Testis (tissue), 3 donors: ENCODE measurements around the gene OXER1. TPM values are rescaled to one million over a fixed set of nuclear protein-coding genes. Genes with fewer than 3 reads are reported as not detected.

ENCODE experiments used
- DNase-seq: peaks from one replicate; pipeline ENCODE4 v3.0.0-alpha.2; 2019
- H3K27ac ChIP-seq, 2 donors: fragments of 200-600 bp; sonication (generic); one replicate each; pipeline ENCODE4 v1.5.1; 2019
- H3K27me3 ChIP-seq: fragments of 200-600 bp; sonication (generic); one replicate; pipeline ENCODE4 v1.5.1; 2019
- H3K36me3 ChIP-seq: fragments of 200-600 bp; sonication (generic); one replicate; pipeline ENCODE4 v1.5.1; 2017; ENCODE audit warnings: low read depth; ENCODE audit errors: missing control alignments
- H3K4me1 ChIP-seq: fragments of 200-600 bp; sonication (generic); one replicate; pipeline ENCODE4 v1.5.1; 2019
- H3K4me3 ChIP-seq, 2 donors: fragments of 200-600 bp; sonication (generic); one replicate each; pipeline ENCODE4 v1.5.1; 2017 to 2019
- H3K9me3 ChIP-seq: fragments of 200-600 bp; sonication (generic); one replicate; pipeline ENCODE4 v1.5.1; 2017
- CTCF ChIP-seq, 3 experiments: fragments of 450-650 bp in 2 of 3; fragments of 200-600 bp in 1 of 3; sonication (generic) in 1 of 3; IDR thresholded peaks; one replicate each; pipeline ENCODE4 v1.5.1; 2016 to 2019; ENCODE audit warnings: antibody characterized with exemption in 3 of 3, mild to moderate bottlenecking in 2 of 3, moderate library complexity in 1 of 3
- POLR2A ChIP-seq: fragments of 450-650 bp; IDR thresholded peaks from one replicate; pipeline ENCODE4 v1.6.1; 2017; ENCODE audit warnings: antibody characterized with exemption, mild to moderate bottlenecking, moderate library complexity
- WGBS, 2 donors: methylation state at CpG; one replicate each; pipeline ENCODE4 v1.1.5; 2018; 5-methylcytosine and 5-hydroxymethylcytosine counted together
- intact Hi-C: fragments of 100-400 bp; cut with DNase I; formaldehyde crosslinking; loops from one replicate; pipeline ENCODE4 v1.15.1; 2023; ENCODE audit warnings: low total_unique reads
- polyA plus RNA-seq: library from polyadenylated mRNA; stranded (reverse); fragments of 350-450 nt; fragmentation: Illumina TruSeq; extraction: RNeasy Lipid Tissue Mini Kit (QIAGEN cat#74804); gene quantifications from one replicate; pipeline ENCODE4 v1.2.3, GENCODE V29; 2014; ENCODE audit warnings: low read depth, low replicate concordance; ENCODE audit not compliant: insufficient read depth
- total RNA-seq, 2 donors: library from RNA; depleted of rRNA; stranded (reverse); fragments of >200 nt; gene quantifications; one replicate each; pipeline ENCODE4 v1.2.3, GENCODE V29; 2016

Gene OXER1
- total and polyA plus RNA-seq, 3 donors from 2014 or later = 1.3 to 2.0 (median 1.3) TPM

GRCh38 chr2:42758751-42759150, 5.2 kb downstream of the OXER1 start:
- no peaks in the 10 kb centered on the region for H3K9me3 ChIP-seq
- intact Hi-C loops = no loop called here
- no peaks in the 10 kb centered on the region for H3K36me3 ChIP-seq
- 95 to 98% methylated on average over 1 of the region's 1 CpG for WGBS, 2 donors
- H3K27me3 ChIP-seq = no peaks in the 10 kb centered on the region
- no peak for DNase-seq
- peaks cover 12% of the 10 kb centered on the region for H3K4me1 ChIP-seq
- H3K27ac ChIP-seq = no peak overlapping the region
- no peak overlapping the region for H3K4me3 ChIP-seq
- TF ChIP-seq CTCF (IDR thresholded peaks at IDR 0.05) (no peak), POLR2A (no peak)

GRCh38 chr2:42757981-42758740, 5.8 kb downstream of the OXER1 start:
- intact Hi-C loops = no loop called here
- TF ChIP-seq CTCF (IDR thresholded peaks at IDR 0.05) (no peak), POLR2A (no peak)

GRCh38 chr2:42756966-42757513, 6.9 kb downstream of the OXER1 start:
- WGBS, 2 donors = 81 to 93% methylated on average over 5 to 6 of the region's 6 CpGs
- Histone ChIP-seq H3K4me1 (peaks cover 19% of the 10 kb centered on the region), H3K27me3 (no peaks in the 10 kb centered on the region), H3K27ac (no peak overlapping the region), H3K36me3 (no peaks in the 10 kb centered on the region), H3K4me3 (no peak overlapping the region), H3K9me3 (no peaks in the 10 kb centered on the region)
- DNase-seq = no peak
- intact Hi-C loops = no loop called here
- TF ChIP-seq CTCF (IDR thresholded peaks at IDR 0.05) = no peak
- TF ChIP-seq POLR2A = no peak

More at GRCh38 chr2:42757981-42758740, 5.8 kb downstream of the OXER1 start:
- Histone ChIP-seq H3K4me1 (peaks cover 18% of the 10 kb centered on the region), H3K36me3 (no peaks in the 10 kb centered on the region), H3K9me3 (no peaks in the 10 kb centered on the region), H3K4me3 (no peak overlapping the region), H3K27me3 (no peaks in the 10 kb centered on the region), H3K27ac (no peak overlapping the region)
- DNase-seq = no peak
- WGBS, 2 donors = 79 to 96% methylated on average over 4 of the region's 4 CpGs

- TF ChIP-seq CTCF (IDR thresholded peaks at IDR 0.05) = no peak
- TF ChIP-seq POLR2A = no peak
- H3K9me3 ChIP-seq = no peaks in the 10 kb centered on the region
- H3K27ac ChIP-seq = no peak overlapping the region
- intact Hi-C loops = no loop called here
- H3K36me3 ChIP-seq = no peaks in the 10 kb centered on the region
- DNase-seq = no peak
- no peaks in the 10 kb centered on the region for H3K27me3 ChIP-seq
- peaks cover 19% of the 10 kb centered on the region for H3K4me1 ChIP-seq
- 78 to 86% methylated on average over 5 to 10 of the region's 10 CpGs for WGBS, 2 donors
- H3K4me3 ChIP-seq = no peak overlapping the region
Measured at GRCh38 chr2:42756150-42756775, 7.7 kb downstream of the OXER1 start.
